ENCODE data around the gene RGS13.

Gene RGS13

GRCh38 chr1:192595299-192595698, 40.6 kb upstream of the RGS13 start:
- H3K4me3 ChIP-seq (replicated peaks; ENCODE audit: low read depth, low read length), result no peak overlapping the region
- no peak for TF ChIP-seq CTCF (IDR thresholded peaks at IDR 0.05; ENCODE audit: low read length, missing control alignments)
- DNase-seq (ENCODE audit: low read depth), result no peak

DNA sequence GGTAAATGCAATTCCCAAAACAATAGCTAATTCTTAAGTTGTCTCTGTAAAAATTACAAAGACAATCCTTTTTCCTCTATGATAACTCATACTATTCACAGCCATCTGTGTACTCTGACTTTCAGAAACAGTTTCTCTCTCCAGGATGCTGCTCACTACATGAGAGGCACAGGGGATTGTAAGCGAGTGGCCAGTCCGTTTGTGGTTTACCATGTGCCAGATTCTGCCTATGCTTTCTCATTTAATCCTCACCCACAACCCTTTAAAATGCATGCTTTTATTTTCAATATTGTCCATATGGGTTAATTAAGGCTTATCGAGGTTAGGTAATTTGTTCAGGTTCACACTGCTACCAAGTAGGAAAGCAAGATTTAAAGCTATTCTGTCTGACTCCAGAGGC, 37.4 kb upstream of the RGS13 start:
- TF ChIP-seq CTCF (IDR thresholded peaks at IDR 0.05; ENCODE audit: low read length, missing control alignments), result no peak
- DNase-seq (ENCODE audit: low read depth), result no peak
- no peak overlapping the region for H3K4me3 ChIP-seq (replicated peaks; ENCODE audit: low read depth, low read length)

DNA sequence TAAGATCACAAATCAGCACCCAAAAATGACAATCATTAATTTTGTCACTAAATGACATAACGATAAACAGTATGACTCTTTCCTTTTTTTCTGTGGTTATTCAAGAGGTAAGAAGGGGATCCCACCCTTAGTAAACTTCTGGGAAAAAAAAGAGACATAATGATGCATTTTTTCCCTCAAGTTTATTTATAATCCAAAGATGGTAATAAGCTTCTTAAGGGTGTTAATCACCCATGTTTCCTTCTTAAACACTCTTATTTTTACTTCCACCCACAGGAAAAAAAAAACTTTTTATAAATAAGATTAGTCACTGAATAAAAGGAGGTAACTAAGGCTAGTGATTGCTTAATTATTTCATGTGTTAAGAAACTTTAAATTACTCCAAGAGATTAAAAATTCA, 35.7 kb upstream of the RGS13 start:
- H3K4me3 ChIP-seq (replicated peaks; ENCODE audit: low read depth, low read length), result no peak overlapping the region
- no peak for TF ChIP-seq CTCF (IDR thresholded peaks at IDR 0.05; ENCODE audit: low read length, missing control alignments)
- no peak for DNase-seq (ENCODE audit: low read depth)

DNA sequence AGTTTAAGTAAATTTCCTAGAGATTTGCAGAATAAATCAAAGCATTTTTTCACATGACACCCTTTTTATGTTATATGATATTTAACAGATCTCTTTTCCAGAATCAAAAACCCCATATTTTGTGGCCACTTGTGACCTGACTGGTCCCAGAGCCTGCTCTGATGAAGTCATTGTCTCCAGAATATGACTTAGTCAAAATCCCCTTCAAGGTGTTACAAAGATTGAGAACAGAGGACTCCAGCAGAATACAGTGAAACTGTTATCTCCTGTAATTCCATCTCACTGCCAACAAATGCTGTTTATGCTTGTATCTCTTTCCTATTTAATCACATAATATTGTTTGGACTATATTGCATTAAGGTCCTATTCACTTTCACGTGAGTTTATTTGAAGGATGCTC, 34.8 kb upstream of the RGS13 start:
- no peak overlapping the region for H3K4me3 ChIP-seq (replicated peaks; ENCODE audit: low read depth, low read length)
- no peak for DNase-seq (ENCODE audit: low read depth)
- no peak for TF ChIP-seq CTCF (IDR thresholded peaks at IDR 0.05; ENCODE audit: low read length, missing control alignments)

GRCh38 chr1:192601567-192601966, 34.4 kb upstream of the RGS13 start:
- no peak overlapping the region for H3K4me3 ChIP-seq (replicated peaks; ENCODE audit: low read depth, low read length)
- peak; percentile 13 for DNase-seq (ENCODE audit: low read depth)
- no peak for TF ChIP-seq CTCF (IDR thresholded peaks at IDR 0.05; ENCODE audit: low read length, missing control alignments)

- no peak for TF ChIP-seq CTCF (IDR thresholded peaks at IDR 0.05; ENCODE audit: low read length, missing control alignments)
- no peak for DNase-seq (ENCODE audit: low read depth)
- H3K4me3 ChIP-seq (replicated peaks; ENCODE audit: low read depth, low read length), result no peak overlapping the region
These were observed 33.2 kb upstream of the RGS13 start for GRCh38 chr1:192602757-192603156.

DNA sequence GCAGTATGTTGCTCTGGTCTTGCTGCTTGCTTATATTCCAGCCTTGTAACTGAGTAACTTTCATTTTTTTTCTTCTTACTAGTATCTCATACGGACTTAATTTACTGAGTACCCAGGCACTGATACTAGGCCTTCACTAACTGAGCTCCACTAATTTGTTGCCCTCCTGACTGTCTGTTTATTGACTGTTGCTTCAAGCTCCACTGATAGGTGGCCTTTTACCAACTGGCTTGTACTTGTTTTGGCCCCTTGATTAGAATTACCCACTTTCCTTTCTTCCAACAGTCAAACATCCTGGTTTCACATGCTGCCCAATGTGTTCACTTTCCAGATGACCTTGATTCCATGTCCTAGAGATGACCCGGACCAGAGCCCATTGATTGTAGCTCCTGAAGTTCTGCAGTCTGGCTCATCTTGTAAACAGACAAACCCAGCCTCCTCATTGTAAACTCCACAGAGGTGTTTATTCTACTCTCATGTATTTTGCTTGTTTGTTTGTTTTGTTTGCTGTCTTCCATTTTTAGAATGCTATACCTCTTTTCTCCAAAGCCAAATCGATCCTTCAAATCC, 32.6 kb upstream of the RGS13 start:
- no peak for DNase-seq (ENCODE audit: low read depth)
- no peak overlapping the region for H3K4me3 ChIP-seq (replicated peaks; ENCODE audit: low read depth, low read length)
- no peak for TF ChIP-seq CTCF (IDR thresholded peaks at IDR 0.05; ENCODE audit: low read length, missing control alignments)

Measured in fibroblast of pulmonary artery (primary cell).